Heart left ventricle (tissue), 16 donors: ENCODE data around the gene MAN2A2. TPM values are rescaled to one million over a fixed set of nuclear protein-coding genes. Genes with fewer than 3 reads are reported as not detected.

Experiments
- ATAC-seq, 4 donors: fragments of 200-7000 bp; cut with Tn5 transposase; one replicate each; pipeline ENCODE4 v1.9.1; 2020 to 2022; ENCODE audit warnings: moderate library complexity in 4 of 4, mild to moderate bottlenecking in 3 of 4, moderate number of reproducible peaks in 1 of 4
- DNase-seq, 5 donors: peaks; one replicate each; pipeline ENCODE4 v3.0.0-alpha.2; 2020
- H3K27ac ChIP-seq, 12 donors: fragments of 200-600 bp; sonication (generic) in 4 of 12; one replicate each; pipeline versions ENCODE4 v1.5.0 to v1.8.0; 2016 to 2022; ENCODE audit warnings: mild to moderate bottlenecking in 2 of 12
- H3K27me3 ChIP-seq, 9 donors: fragments of 200-600 bp; sonication (generic) in 2 of 9; one replicate each; pipeline versions ENCODE4 v1.5.1 to v1.8.0; 2016 to 2022; ENCODE audit warnings: mild to moderate bottlenecking in 3 of 9
- H3K36me3 ChIP-seq, 9 donors: fragments of 200-600 bp; sonication (generic) in 2 of 9; one replicate each; pipeline versions ENCODE4 v1.5.0 to v1.8.0; 2018 to 2022; ENCODE audit warnings: mild to moderate bottlenecking in 2 of 9
- H3K4me1 ChIP-seq, 12 donors: fragments of 200-600 bp; sonication (generic) in 4 of 12; one replicate each; pipeline versions ENCODE4 v1.5.0 to v1.8.0; 2016 to 2022; ENCODE audit warnings: mild to moderate bottlenecking in 3 of 12
- H3K4me3 ChIP-seq, 12 donors: fragments of 200-600 bp; sonication (generic) in 4 of 12; one replicate each; pipeline versions ENCODE4 v1.5.0 to v1.8.0; 2017 to 2022; ENCODE audit warnings: mild to moderate bottlenecking in 9 of 12, moderate library complexity in 4 of 12
- H3K9me3 ChIP-seq, 12 donors: fragments of 200-600 bp; sonication (generic) in 4 of 12; one replicate each; pipeline versions ENCODE4 v1.5.0 to v1.8.0; 2016 to 2022; ENCODE audit warnings: mild to moderate bottlenecking in 1 of 12
- POLR2A ChIP-seq, 2 donors: fragments of 450-650 bp; IDR thresholded peaks; one replicate each; pipeline ENCODE4 v1.6.1; 2017; ENCODE audit warnings: antibody characterized with exemption in 2 of 2, mild to moderate bottlenecking in 2 of 2, moderate library complexity in 2 of 2
- WGBS, 4 donors: extraction: QIAGEN DNeasy Blood & Tissue Kit in 2 of 4; methylation state at CpG; one replicate each; pipeline versions ENCODE4 v1.1.5 to v1.1.7; 2013 to 2018; 5-methylcytosine and 5-hydroxymethylcytosine counted together
- intact Hi-C, 10 donors: fragments of 100-400 bp; cut with DNase I; formaldehyde crosslinking; loops; one replicate each; pipeline versions ENCODE4 v1.11.1 to v1.14.2; 2022
- polyA plus RNA-seq, 2 donors: library from polyadenylated mRNA; stranded (reverse); fragments of 200-250 nt; gene quantifications; one replicate each; pipeline ENCODE4 v1.2.3, GENCODE V29; 2013
- total RNA-seq, 9 donors: library from RNA; depleted of rRNA in 2 of 9; stranded (reverse); fragments of >200 nt in 2 of 9; fragmentation: NEBNext Ultra II Directional in 3 of 9; extraction: Animal tissue kit (Norgen Biotek cat#: 25700) in 3 of 9; gene quantifications; one replicate each; pipeline versions ENCODE4 v1.1.0 to v1.2.4, GENCODE V29; 2016 to 2023
- TF ChIP-seq, protein P1 (sequence below), 12 donors: fragments of 200-600 bp; sonication (generic) in 4 of 12; IDR thresholded peaks; one replicate each; pipeline versions ENCODE4 v1.5.0 to v1.8.0; 2018 to 2022; ENCODE audit warnings: antibody characterized with exemption in 12 of 12, mild to moderate bottlenecking in 5 of 12
- donor health status: ischemic (EF 13 %, LVEDD 7.1; RV severe dilation, severe dysfunction).
- donor health status: healthy with polysubstance abuse.
- donor health status: DM: no; HTN: yes; CAD: no.
- donor health status: DM: no; HTN: no; CAD: no.
- donor health status: ischemic (EF 25% LVEDD 6.9; RV normal size, moderate dysfunction).
- donor health status: ischemic (EF 25% LVEDD 5.7; RV mildly dilated, moderate dysfunction).
- donor health status: healthy.
- donor health status: DM: yes; HTN: yes; CAD: no.
- donor health status: ischemic (EF 35%, LVEDD 5.7; RV mildly dilated, moderate dysfunction).
- donor health status: nonischemic (EF 11% LVEDD 7.7; RV severe dilation, severe dysfunction).
- donor health status: DM: yes; HTN: yes; CAD: no.
- donor health status: PGD.
- donor health status: ischemic (EF 29% LVEDD 5.4; RV normal size, mild dysfunction).
- donor health status: nonischemic (EF 23%, LVEDD 6.1; RV moderate dilation, normal function).

The MAN2A2 gene
- total and polyA plus RNA-seq, 11 donors = 38.7 to 145 (median 87.6) TPM

DNA sequence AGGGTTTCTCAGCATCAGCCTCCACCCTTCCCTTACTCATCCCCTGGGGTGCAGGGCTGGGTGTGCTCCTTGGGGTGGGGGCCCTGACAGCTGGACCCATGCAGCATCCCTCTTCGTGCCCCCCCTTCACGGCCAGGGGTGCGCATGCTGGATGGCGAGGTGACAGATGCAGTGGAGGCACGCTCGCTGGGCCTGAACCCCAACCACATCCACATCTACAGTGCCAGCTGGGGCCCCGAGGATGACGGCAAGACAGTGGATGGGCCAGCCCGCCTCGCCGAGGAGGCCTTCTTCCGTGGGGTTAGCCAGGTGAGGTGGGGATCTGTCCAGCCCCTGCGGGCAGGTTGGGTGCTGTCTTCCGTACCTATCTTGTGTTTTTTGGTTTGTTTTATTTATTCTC lies 25.1 kb upstream of the MAN2A2 start:
- no peaks in the 10 kb centered on the region for H3K27me3 ChIP-seq
- peaks cover 0 to 79% (median 70%) of the 10 kb centered on the region in 9 donors for H3K36me3 ChIP-seq
- ATAC-seq = no peak
- no peak overlapping the region for H3K27ac ChIP-seq
- H3K9me3 ChIP-seq = no peaks in the 10 kb centered on the region
- 91 to 98% (median 95%) methylated on average over 8 to 14 of the region's 14 CpGs for WGBS, 4 donors
- H3K4me1 ChIP-seq = peaks cover 4 to 26% (median 20%) of the 10 kb centered on the region in 12 donors
- H3K4me3 ChIP-seq = no peak overlapping the region
- TF ChIP-seq POLR2A (IDR thresholded peaks at IDR 0.05) = no peak
- TF ChIP-seq, protein P1, sequence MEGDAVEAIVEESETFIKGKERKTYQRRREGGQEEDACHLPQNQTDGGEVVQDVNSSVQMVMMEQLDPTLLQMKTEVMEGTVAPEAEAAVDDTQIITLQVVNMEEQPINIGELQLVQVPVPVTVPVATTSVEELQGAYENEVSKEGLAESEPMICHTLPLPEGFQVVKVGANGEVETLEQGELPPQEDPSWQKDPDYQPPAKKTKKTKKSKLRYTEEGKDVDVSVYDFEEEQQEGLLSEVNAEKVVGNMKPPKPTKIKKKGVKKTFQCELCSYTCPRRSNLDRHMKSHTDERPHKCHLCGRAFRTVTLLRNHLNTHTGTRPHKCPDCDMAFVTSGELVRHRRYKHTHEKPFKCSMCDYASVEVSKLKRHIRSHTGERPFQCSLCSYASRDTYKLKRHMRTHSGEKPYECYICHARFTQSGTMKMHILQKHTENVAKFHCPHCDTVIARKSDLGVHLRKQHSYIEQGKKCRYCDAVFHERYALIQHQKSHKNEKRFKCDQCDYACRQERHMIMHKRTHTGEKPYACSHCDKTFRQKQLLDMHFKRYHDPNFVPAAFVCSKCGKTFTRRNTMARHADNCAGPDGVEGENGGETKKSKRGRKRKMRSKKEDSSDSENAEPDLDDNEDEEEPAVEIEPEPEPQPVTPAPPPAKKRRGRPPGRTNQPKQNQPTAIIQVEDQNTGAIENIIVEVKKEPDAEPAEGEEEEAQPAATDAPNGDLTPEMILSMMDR (IDR thresholded peaks at IDR 0.05) = no peak
- intact Hi-C loops = no loop called here
- DNase-seq = peak in 1 of 5 donors; percentile 62

DNA sequence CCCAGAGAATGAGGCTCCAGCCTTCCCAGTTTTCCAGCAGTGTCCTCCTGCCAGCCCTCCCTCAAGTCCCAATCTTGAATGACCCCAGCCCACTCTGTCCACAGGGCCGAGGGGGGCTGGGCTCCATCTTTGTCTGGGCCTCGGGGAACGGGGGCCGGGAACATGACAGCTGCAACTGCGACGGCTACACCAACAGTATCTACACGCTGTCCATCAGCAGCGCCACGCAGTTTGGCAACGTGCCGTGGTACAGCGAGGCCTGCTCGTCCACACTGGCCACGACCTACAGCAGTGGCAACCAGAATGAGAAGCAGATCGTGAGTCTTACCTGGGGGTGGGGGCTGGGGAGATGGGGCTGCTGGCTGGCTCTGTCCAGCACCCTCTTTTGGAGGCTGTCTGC lies 24.4 kb upstream of the MAN2A2 start:
- H3K36me3 ChIP-seq = peaks cover 0 to 79% (median 70%) of the 10 kb centered on the region in 9 donors
- intact Hi-C loops = no loop called here
- no peak overlapping the region for H3K4me3 ChIP-seq
- no peak for DNase-seq
- no peak for ATAC-seq
- 89 to 94% (median 91%) methylated on average over 10 to 15 of the region's 15 CpGs for WGBS, 4 donors
- no peaks in the 10 kb centered on the region for H3K9me3 ChIP-seq
- no peaks in the 10 kb centered on the region for H3K27me3 ChIP-seq
- H3K4me1 ChIP-seq = peaks cover 2 to 26% (median 20%) of the 10 kb centered on the region in 12 donors
- TF ChIP-seq, protein P1 (IDR thresholded peaks at IDR 0.05) = no peak
- TF ChIP-seq POLR2A (IDR thresholded peaks at IDR 0.05) = no peak
- no peak overlapping the region for H3K27ac ChIP-seq

DNA sequence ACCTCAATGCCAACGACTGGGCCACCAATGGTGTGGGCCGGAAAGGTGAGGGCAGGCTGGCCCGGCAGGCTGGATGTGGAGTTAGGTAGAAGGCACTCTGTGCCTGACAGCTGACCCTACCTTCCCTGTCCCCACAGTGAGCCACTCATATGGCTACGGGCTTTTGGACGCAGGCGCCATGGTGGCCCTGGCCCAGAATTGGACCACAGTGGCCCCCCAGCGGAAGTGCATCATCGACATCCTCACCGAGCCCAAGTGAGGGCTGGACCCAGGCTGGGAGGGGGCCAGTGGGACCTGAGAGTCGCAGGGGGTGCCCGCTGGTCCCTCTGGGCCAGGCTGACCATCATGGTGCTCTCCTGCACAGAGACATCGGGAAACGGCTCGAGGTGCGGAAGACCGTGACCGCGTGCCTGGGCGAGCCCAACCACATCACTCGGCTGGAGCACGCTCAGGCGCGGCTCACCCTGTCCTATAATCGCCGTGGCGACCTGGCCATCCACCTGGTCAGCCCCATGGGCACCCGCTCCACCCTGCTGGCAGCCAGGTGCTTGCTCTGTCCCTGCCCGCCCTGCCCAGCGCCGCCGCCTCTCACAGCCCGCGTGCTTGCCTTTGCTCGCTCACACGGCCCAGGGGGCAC lies 23.3 kb upstream of the MAN2A2 start:
- no peak overlapping the region for H3K4me3 ChIP-seq
- 94 to 96% (median 95%) methylated on average over 19 to 35 of the region's 35 CpGs for WGBS, 4 donors
- DNase-seq = peak in 1 of 5 donors; percentile 49
- no peak overlapping the region for H3K27ac ChIP-seq
- H3K36me3 ChIP-seq = peaks cover 0 to 79% (median 70%) of the 10 kb centered on the region in 9 donors
- no peaks in the 10 kb centered on the region for H3K27me3 ChIP-seq
- no peak for TF ChIP-seq POLR2A (IDR thresholded peaks at IDR 0.05)
- TF ChIP-seq, protein P1 (IDR thresholded peaks at IDR 0.05) = no peak
- ATAC-seq = no peak
- peaks cover 0 to 28% (median 15%) of the 10 kb centered on the region in 12 donors for H3K4me1 ChIP-seq
- no peaks in the 10 kb centered on the region for H3K9me3 ChIP-seq
- intact Hi-C loops = loop anchor here in 5 of 10 donors (5.0 to 10.0 kb wide), 5 partner anchors 163 to 555 kb away; partner anchors contain the start of genes BLM (in 3 of the 5) and CRTC3 (in 1 of the 5)

DNA sequence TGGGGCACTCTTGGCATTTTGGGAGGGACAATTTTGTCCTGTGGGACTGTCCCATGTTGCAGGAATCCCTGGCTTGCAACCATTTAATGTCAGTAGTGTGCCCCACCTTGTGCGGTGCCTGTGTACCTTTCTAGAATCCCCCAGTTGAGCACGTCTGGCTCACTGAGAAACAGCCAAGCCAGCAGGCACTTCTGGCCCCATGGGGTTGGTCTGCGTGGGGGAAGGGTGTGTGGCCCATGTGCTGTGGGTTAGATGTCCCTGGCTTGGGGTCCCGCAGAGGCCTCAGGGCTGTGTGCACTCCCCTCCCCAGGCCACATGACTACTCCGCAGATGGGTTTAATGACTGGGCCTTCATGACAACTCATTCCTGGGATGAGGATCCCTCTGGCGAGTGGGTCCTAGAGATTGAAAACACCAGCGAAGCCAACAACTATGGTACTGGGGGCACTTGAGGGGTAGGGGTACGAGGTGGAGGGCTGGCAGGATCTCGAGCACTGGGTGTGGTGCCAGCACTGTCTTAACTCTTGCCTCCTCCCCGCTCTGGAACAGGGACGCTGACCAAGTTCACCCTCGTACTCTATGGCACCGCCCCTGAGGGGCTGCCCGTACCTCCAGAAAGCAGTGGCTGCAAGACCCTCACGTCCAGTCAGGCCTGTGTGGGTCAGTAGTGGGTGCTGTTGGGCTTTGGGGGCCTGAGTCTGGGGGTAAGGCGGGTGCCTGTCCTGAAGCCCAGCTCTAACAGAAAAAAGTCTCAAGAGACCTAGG lies 22.5 kb upstream of the MAN2A2 start:
- Histone ChIP-seq H3K9me3 (no peaks in the 10 kb centered on the region), H3K36me3 (peaks cover 0 to 74% (median 69%) of the 10 kb centered on the region in 9 donors), H3K4me3 (no peak overlapping the region), H3K27ac (no peak overlapping the region), H3K27me3 (no peaks in the 10 kb centered on the region), H3K4me1 (peaks cover 0 to 34% (median 21%) of the 10 kb centered on the region in 12 donors)
- ATAC-seq (no peak), DNase-seq (peak in 1 of 5 donors; percentile 55)
- 87 to 93% (median 91%) methylated on average over 15 to 16 of the region's 16 CpGs for WGBS, 4 donors
- intact Hi-C loops = loop anchor here in 5 of 10 donors (5.0 to 10.0 kb wide), 5 partner anchors 163 to 556 kb away; partner anchors contain the start of genes BLM (in 3 of the 5) and CRTC3 (in 1 of the 5)
- TF ChIP-seq, protein P1 (IDR thresholded peaks at IDR 0.05) = no peak
- TF ChIP-seq POLR2A (IDR thresholded peaks at IDR 0.05) = no peak
